Mesendoderm (in vitro differentiated cells): ENCODE data around the gene SCN9A.

ENCODE experiments used
- DNase-seq: peaks from one replicate; pipeline ENCODE4 v3.0.0; 2013
- H2AK5ac ChIP-seq: 2 replicates; pipeline ENCODE4 v1.6.1; 2013; ENCODE audit warnings: low read length, inconsistent platforms
- H2BK120ac ChIP-seq: 2 replicates; pipeline ENCODE4 v1.6.1; 2013; ENCODE audit warnings: low read depth, mild to moderate bottlenecking, low read length, moderate library complexity, mixed read lengths
- H2BK15ac ChIP-seq: replicated peaks from 2 replicates; pipeline ENCODE4 v1.6.1; 2013; ENCODE audit warnings: low read depth, mild to moderate bottlenecking, moderate library complexity
- H2BK5ac ChIP-seq: 2 replicates; pipeline ENCODE4 v1.6.1; 2013; ENCODE audit warnings: low read length, inconsistent platforms
- H3K18ac ChIP-seq: 2 replicates; pipeline ENCODE4 v1.6.1; 2013; ENCODE audit warnings: mild to moderate bottlenecking, low read length, mixed read lengths
- H3K23ac ChIP-seq: one replicate; pipeline ENCODE4 v1.6.1; 2013; ENCODE audit warnings: low read length
- H3K27ac ChIP-seq: 2 replicates; pipeline ENCODE4 v1.5.1; 2013; ENCODE audit warnings: low read depth, mild to moderate bottlenecking, inconsistent platforms, low read length, moderate library complexity
- H3K27me3 ChIP-seq: 2 replicates; pipeline ENCODE4 v1.6.1; 2013; ENCODE audit warnings: low read length, control low read depth, mild to moderate bottlenecking, inconsistent platforms; ENCODE audit not compliant: insufficient read depth, poor library complexity
- H3K36me3 ChIP-seq: 2 replicates; pipeline ENCODE4 v1.6.1; 2013; ENCODE audit warnings: low read length, inconsistent platforms; ENCODE audit not compliant: control insufficient read depth, insufficient read depth
- H3K4ac ChIP-seq: one replicate; pipeline ENCODE4 v1.6.1; 2013; ENCODE audit warnings: low read depth, mild to moderate bottlenecking, low read length, moderate library complexity
- H3K4me1 ChIP-seq: 2 replicates; pipeline ENCODE4 v1.6.1; 2013; ENCODE audit warnings: low read depth, low read length, inconsistent platforms; ENCODE audit not compliant: control insufficient read depth
- H3K4me2 ChIP-seq: 2 replicates; pipeline ENCODE4 v1.6.1; 2013; ENCODE audit warnings: low read length
- H3K4me3 ChIP-seq: 2 replicates; pipeline ENCODE4 v1.5.1; 2013; ENCODE audit warnings: mild to moderate bottlenecking, low read length
- H3K56ac ChIP-seq: one replicate; pipeline ENCODE4 v1.6.1; 2013; ENCODE audit warnings: low read length
- H3K79me1 ChIP-seq: 2 replicates; pipeline ENCODE4 v1.6.1; 2013; ENCODE audit warnings: low read length, inconsistent platforms
- H3K79me2 ChIP-seq: 2 replicates; pipeline ENCODE4 v1.6.1; 2013; ENCODE audit warnings: mild to moderate bottlenecking, low read length; ENCODE audit not compliant: control insufficient read depth, insufficient read depth
- H3K9ac ChIP-seq: 2 replicates; pipeline ENCODE4 v1.6.1; 2013; ENCODE audit warnings: low read length, inconsistent platforms
- H4K5ac ChIP-seq: one replicate; pipeline ENCODE4 v1.6.1; 2013; ENCODE audit warnings: low read length
- H4K8ac ChIP-seq: one replicate; pipeline ENCODE4 v1.6.1; 2013; ENCODE audit warnings: low read depth, mild to moderate bottlenecking, control low read depth, low read length, moderate library complexity
- WGBS: extraction: QIAGEN DNeasy Blood & Tissue Kit; methylation state at CpG from one replicate; pipeline ENCODE4 v1.1.7; 2013; ENCODE audit warnings: low lambda C conversion rate, missing lambda C conversion rate; ENCODE audit not compliant: insufficient coverage; ENCODE audit errors: extremely low coverage; 5-methylcytosine and 5-hydroxymethylcytosine counted together

SCN9A gene

DNA sequence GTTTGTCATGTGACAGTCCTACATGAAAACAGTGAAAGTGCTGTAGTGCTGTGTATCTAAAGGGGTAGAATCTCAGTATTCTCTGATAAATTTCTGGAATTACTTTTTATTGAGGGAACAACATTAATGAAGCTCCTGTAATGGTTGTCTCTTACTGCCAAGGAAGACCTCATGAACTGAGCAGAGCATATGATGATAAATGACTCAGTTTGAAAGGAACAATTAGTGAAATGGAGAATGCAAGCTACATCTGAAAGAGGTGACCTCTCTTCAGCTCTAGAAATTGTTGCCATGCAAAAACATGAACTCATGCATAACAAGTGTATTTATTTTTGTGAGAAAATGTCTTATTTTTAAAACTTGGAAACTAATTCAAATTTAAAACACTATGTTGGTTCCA lies 93.6 kb downstream of the SCN9A start:
- H2AK5ac ChIP-seq = no peak overlapping the region
- no peak overlapping the region for H3K4me3 ChIP-seq
- H3K79me2 ChIP-seq = no peaks in the 10 kb centered on the region
- no peaks in the 10 kb centered on the region for H3K27me3 ChIP-seq
- H3K36me3 ChIP-seq = no peaks in the 10 kb centered on the region
- no peak overlapping the region for H3K23ac ChIP-seq
- no peak overlapping the region for H2BK120ac ChIP-seq
- H3K4me2 ChIP-seq = no peak overlapping the region
- H4K5ac ChIP-seq = no peak overlapping the region
- no peak overlapping the region for H4K8ac ChIP-seq
- no peak for DNase-seq
- H3K4me1 ChIP-seq = no peaks in the 10 kb centered on the region
- H3K27ac ChIP-seq = no peak overlapping the region
- no peak overlapping the region for H3K56ac ChIP-seq
- H3K4ac ChIP-seq = no peak overlapping the region
- no peak overlapping the region for H3K18ac ChIP-seq
- H2BK15ac ChIP-seq = no peak overlapping the region
- no peak overlapping the region for H2BK5ac ChIP-seq
- no peaks in the 10 kb centered on the region for H3K79me1 ChIP-seq
- H3K9ac ChIP-seq = no peak overlapping the region

GRCh38 chr2:166278856-166279255 lies 96.9 kb downstream of the SCN9A start:
- H3K79me1 ChIP-seq = no peaks in the 10 kb centered on the region
- no peaks in the 10 kb centered on the region for H3K79me2 ChIP-seq
- H2AK5ac ChIP-seq = no peak overlapping the region
- H4K8ac ChIP-seq = no peak overlapping the region
- no peak overlapping the region for H3K56ac ChIP-seq
- no peaks in the 10 kb centered on the region for H3K36me3 ChIP-seq
- DNase-seq = no peak
- no peak overlapping the region for H2BK5ac ChIP-seq
- H2BK15ac ChIP-seq = no peak overlapping the region
- H3K18ac ChIP-seq = no peak overlapping the region
- no CpG with 5 or more reads among the region's 4 CpGs for WGBS
- no peak overlapping the region for H3K4ac ChIP-seq
- H3K4me1 ChIP-seq = no peaks in the 10 kb centered on the region
- no peak overlapping the region for H3K4me2 ChIP-seq
- no peaks in the 10 kb centered on the region for H3K27me3 ChIP-seq
- no peak overlapping the region for H3K9ac ChIP-seq
- no peak overlapping the region for H2BK120ac ChIP-seq
- H3K23ac ChIP-seq = no peak overlapping the region
- H3K4me3 ChIP-seq = no peak overlapping the region
- no peak overlapping the region for H3K27ac ChIP-seq
- no peak overlapping the region for H4K5ac ChIP-seq

DNA sequence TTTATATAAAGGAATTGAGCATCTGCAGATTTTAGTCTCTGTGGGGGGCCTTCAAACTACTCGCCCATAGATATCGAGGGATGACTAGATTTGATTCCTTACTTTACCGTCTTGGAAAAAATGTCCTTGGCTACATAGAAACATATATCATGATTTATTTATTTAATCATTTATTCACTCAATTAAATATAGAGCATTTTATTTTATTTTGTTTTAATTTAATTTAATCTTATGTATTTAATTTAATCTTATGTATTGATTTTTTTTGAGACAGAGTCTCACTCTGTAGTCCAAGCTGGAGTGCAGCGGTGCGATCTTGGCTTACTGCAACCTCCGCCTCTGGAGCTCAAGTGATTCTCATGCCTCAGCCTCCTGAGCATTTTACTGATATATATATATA lies 105.4 kb downstream of the SCN9A start:
- Histone ChIP-seq H3K9ac (no peak overlapping the region), H3K23ac (no peak overlapping the region)
- no CpG with 5 or more reads among the region's 6 CpGs for WGBS

GRCh38 chr2:166269322-166269721 lies 106.4 kb downstream of the SCN9A start:
- no peak overlapping the region for H3K18ac ChIP-seq
- H2BK15ac ChIP-seq = no peak overlapping the region
- DNase-seq = no peak
- no peaks in the 10 kb centered on the region for H3K4me1 ChIP-seq
- H3K56ac ChIP-seq = no peak overlapping the region
- no peaks in the 10 kb centered on the region for H3K27me3 ChIP-seq
- no peaks in the 10 kb centered on the region for H3K79me2 ChIP-seq
- H3K79me1 ChIP-seq = no peaks in the 10 kb centered on the region
- H3K23ac ChIP-seq = no peak overlapping the region
- H3K4ac ChIP-seq = no peak overlapping the region
- H3K36me3 ChIP-seq = no peaks in the 10 kb centered on the region
- H3K27ac ChIP-seq = no peak overlapping the region
- no peak overlapping the region for H4K5ac ChIP-seq
- no peak overlapping the region for H3K9ac ChIP-seq
- no peak overlapping the region for H2BK120ac ChIP-seq
- no peak overlapping the region for H3K4me3 ChIP-seq
- no peak overlapping the region for H4K8ac ChIP-seq
- no peak overlapping the region for H2BK5ac ChIP-seq
- H3K4me2 ChIP-seq = no peak overlapping the region
- no peak overlapping the region for H2AK5ac ChIP-seq

More for the DNA sequence above, 105.4 kb downstream of the SCN9A start:
- Histone ChIP-seq H3K56ac (no peak overlapping the region), H4K5ac (no peak overlapping the region), H3K79me2 (no peaks in the 10 kb centered on the region), H2AK5ac (no peak overlapping the region), H3K4me1 (no peaks in the 10 kb centered on the region), H4K8ac (no peak overlapping the region), H3K27ac (no peak overlapping the region), H3K27me3 (no peaks in the 10 kb centered on the region), H3K4me2 (no peak overlapping the region), H2BK5ac (no peak overlapping the region), H3K79me1 (no peaks in the 10 kb centered on the region), H3K18ac (no peak overlapping the region), H3K36me3 (no peaks in the 10 kb centered on the region), H2BK15ac (no peak overlapping the region), H2BK120ac (no peak overlapping the region), H3K4ac (no peak overlapping the region), H3K4me3 (no peak overlapping the region)
- no peak for DNase-seq

DNA sequence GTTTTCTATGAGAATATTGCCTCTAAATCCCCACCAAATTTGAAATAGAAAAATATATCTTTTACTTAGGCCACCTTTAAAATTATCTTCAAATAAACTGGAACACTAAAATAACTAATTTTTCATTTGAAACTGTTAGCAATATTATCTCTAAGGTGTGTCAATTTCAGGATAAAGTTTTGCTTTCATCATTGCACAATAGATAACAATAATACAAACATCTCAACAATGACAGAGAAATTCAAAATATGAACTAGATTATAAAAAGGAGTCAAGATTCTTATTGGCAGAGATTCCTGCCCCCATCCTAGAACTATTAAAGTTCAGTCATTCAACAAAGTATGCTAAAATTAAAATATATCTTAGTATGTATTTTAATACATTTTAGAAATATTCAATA lies 117.9 kb downstream of the SCN9A start:
- DNase-seq = no peak
- Histone ChIP-seq H3K4me2 (no peak overlapping the region), H3K4ac (no peak overlapping the region), H3K27ac (no peak overlapping the region), H4K5ac (no peak overlapping the region), H3K4me3 (no peak overlapping the region), H3K79me1 (no peaks in the 10 kb centered on the region), H3K18ac (no peak overlapping the region), H3K9ac (no peak overlapping the region), H3K56ac (no peak overlapping the region), H3K27me3 (no peaks in the 10 kb centered on the region), H3K36me3 (no peaks in the 10 kb centered on the region), H3K79me2 (no peaks in the 10 kb centered on the region), H3K23ac (no peak overlapping the region), H3K4me1 (no peaks in the 10 kb centered on the region), H2BK5ac (no peak overlapping the region), H2AK5ac (no peak overlapping the region), H2BK15ac (no peak overlapping the region), H4K8ac (no peak overlapping the region), H2BK120ac (no peak overlapping the region)

- Histone ChIP-seq H3K4ac (no peak overlapping the region), H3K79me2 (no peaks in the 10 kb centered on the region), H4K8ac (no peak overlapping the region), H2BK120ac (no peak overlapping the region), H3K27me3 (no peaks in the 10 kb centered on the region), H3K18ac (no peak overlapping the region), H3K56ac (no peak overlapping the region), H3K36me3 (no peaks in the 10 kb centered on the region), H3K9ac (no peak overlapping the region), H2BK5ac (no peak overlapping the region), H3K27ac (no peak overlapping the region), H2AK5ac (no peak overlapping the region), H3K4me2 (no peak overlapping the region), H4K5ac (no peak overlapping the region), H3K79me1 (no peaks in the 10 kb centered on the region), H2BK15ac (no peak overlapping the region), H3K4me3 (no peak overlapping the region), H3K4me1 (no peaks in the 10 kb centered on the region), H3K23ac (no peak overlapping the region)
- no CpG with 5 or more reads among the region's 1 CpG for WGBS
- DNase-seq = no peak
Measured at GRCh38 chr2:166256896-166257295, 118.8 kb downstream of the SCN9A start.
